Ovary (tissue), 9 donors: ENCODE results near the gene SSC5D. TPM values are rescaled to one million over a fixed set of nuclear protein-coding genes. Genes with fewer than 3 reads are reported as not detected.
"Not testable (repeated sequence)": the region's sequence is repeated elsewhere in the genome, so short reads cannot be mapped to it uniquely, and the experiment has no call there.

ENCODE experiments used
- DNase-seq, 5 donors: peaks; one replicate each; pipeline ENCODE4 v3.0.0-alpha.2; 2019 to 2020
- H3K27ac ChIP-seq, 2 donors: fragments of 200-600 bp; one replicate each; pipeline versions ENCODE4 v1.5.1 to v1.8.0; 2019 to 2022
- H3K27me3 ChIP-seq: fragments of 200-600 bp; one replicate; pipeline ENCODE4 v1.8.0; 2022
- H3K36me3 ChIP-seq: fragments of 200-600 bp; sonication (generic); one replicate; pipeline ENCODE4 v1.5.1; 2019
- H3K4me1 ChIP-seq: one replicate; pipeline ENCODE4 v1.8.1; 2013; ENCODE audit warnings: mild to moderate bottlenecking, moderate library complexity; ENCODE audit not compliant: insufficient read depth
- H3K4me3 ChIP-seq: fragments of 200-600 bp; sonication (generic); one replicate; pipeline ENCODE4 v1.5.1; 2017
- H3K9me3 ChIP-seq, 2 donors: fragments of 200-600 bp in 1 of 2; sonication (generic) in 1 of 2; one replicate each; pipeline versions ENCODE4 v1.5.1 to v1.8.1; 2013 to 2019; ENCODE audit warnings: mild to moderate bottlenecking in 1 of 2, moderate library complexity in 1 of 2
- EP300 ChIP-seq: sonication (generic); formaldehyde crosslinking; IDR thresholded peaks from one replicate; pipeline ENCODE4 v1.6.1; 2017; ENCODE audit warnings: antibody characterized with exemption
- POLR2A ChIP-seq: fragments of 450-650 bp; IDR thresholded peaks from one replicate; pipeline ENCODE4 v1.6.1; 2017; ENCODE audit warnings: antibody characterized with exemption, mild to moderate bottlenecking, moderate library complexity
- WGBS, 3 donors: extraction: QIAGEN DNeasy Blood & Tissue Kit in 1 of 3; methylation state at CpG; one replicate each; pipeline versions ENCODE4 v1.1.5 to v1.1.7; 2013 to 2017; 5-methylcytosine and 5-hydroxymethylcytosine counted together
- intact Hi-C, 4 donors: fragments of 100-400 bp; cut with DNase I; formaldehyde crosslinking; loops; one replicate each; pipeline versions ENCODE4 v1.11.0 to v1.15.1; 2022 to 2023
- polyA plus RNA-seq, 2 donors: library from polyadenylated mRNA; stranded (reverse); fragments of 200-250 nt in 1 of 2; fragments of 350-450 nt in 1 of 2; fragmentation: Illumina TruSeq in 1 of 2; extraction: RNeasy Lipid Tissue Mini Kit (QIAGEN cat#74804) in 1 of 2; gene quantifications; one replicate each; pipeline ENCODE4 v1.2.3, GENCODE V29; 2013 to 2014
- total RNA-seq, 7 donors: library from RNA; depleted of rRNA in 2 of 7; stranded (reverse); fragments of >200 nt in 2 of 7; fragmentation: NEBNext Ultra II Directional in 3 of 7; extraction: Animal tissue kit (Norgen Biotek cat#: 25700) in 3 of 7; gene quantifications; one replicate each; pipeline versions ENCODE4 v1.1.0 to v1.2.4, GENCODE V29; 2016 to 2023
- TF ChIP-seq, protein P1 (sequence below), 3 donors: fragments of 450-650 bp in 2 of 3; fragments of 200-600 bp in 1 of 3; IDR thresholded peaks; one replicate each; pipeline versions ENCODE4 v1.5.1 to v1.8.0; 2016 to 2022; ENCODE audit warnings: antibody characterized with exemption in 3 of 3, mild to moderate bottlenecking in 1 of 3
- donor health status: DM: no; HTN: no; CAD: no; lungs with moderate emphysema.
- donor health status: DM: no; HTN: no; CAD: no.
- donor health status: Bipolar disorder and iron deficiency.
- donor health status: DM: yes; HTN: yes; CAD: no.
- donor health status: DM: no; HTN: no; CAD: no.
- donor health status: DM: yes; HTN: yes; CAD: no.

SSC5D gene
- total and polyA plus RNA-seq, 9 donors = 5.7 to 29.7 (median 12.4) TPM

DNA sequence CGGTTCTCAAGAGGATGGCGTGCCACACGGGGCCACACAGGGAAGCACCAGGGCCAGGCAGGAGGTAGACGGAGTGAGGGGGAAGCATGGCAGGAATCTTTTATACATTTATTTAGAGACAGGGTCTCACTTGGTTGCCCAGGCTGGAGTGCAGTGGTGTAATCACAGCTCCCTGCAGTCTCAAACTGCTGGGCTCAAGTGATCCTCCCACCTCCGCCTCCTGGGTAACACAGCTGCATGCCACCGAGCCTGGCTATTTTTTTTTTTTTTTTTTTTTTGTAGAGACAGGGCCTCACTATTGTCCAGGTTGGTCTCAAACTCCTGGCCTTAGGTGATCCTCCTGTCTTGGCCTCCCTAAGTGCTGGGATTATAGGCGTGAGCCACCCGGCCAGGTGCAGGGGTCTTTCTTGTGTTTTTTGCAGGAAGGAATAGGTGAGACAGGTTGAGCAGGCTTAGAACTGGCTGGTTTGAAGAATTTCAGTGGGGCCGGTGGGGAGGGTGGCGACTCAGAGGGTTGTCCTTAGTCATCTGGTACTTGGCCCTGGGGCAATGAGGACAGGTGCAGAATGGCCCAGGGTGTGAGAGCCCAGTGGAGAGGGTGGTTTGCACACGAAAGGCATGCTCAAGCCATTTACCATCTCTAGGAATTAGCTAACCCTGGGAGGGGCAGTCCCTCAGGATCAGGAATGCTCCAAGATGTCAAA, 7.6 kb downstream of the SSC5D start:
- DNase-seq = no peak
- no peaks in the 10 kb centered on the region for H3K36me3 ChIP-seq
- H3K27ac ChIP-seq = no peak overlapping the region
- no peak for TF ChIP-seq EP300
- no peak for TF ChIP-seq POLR2A
- TF ChIP-seq, protein P1, sequence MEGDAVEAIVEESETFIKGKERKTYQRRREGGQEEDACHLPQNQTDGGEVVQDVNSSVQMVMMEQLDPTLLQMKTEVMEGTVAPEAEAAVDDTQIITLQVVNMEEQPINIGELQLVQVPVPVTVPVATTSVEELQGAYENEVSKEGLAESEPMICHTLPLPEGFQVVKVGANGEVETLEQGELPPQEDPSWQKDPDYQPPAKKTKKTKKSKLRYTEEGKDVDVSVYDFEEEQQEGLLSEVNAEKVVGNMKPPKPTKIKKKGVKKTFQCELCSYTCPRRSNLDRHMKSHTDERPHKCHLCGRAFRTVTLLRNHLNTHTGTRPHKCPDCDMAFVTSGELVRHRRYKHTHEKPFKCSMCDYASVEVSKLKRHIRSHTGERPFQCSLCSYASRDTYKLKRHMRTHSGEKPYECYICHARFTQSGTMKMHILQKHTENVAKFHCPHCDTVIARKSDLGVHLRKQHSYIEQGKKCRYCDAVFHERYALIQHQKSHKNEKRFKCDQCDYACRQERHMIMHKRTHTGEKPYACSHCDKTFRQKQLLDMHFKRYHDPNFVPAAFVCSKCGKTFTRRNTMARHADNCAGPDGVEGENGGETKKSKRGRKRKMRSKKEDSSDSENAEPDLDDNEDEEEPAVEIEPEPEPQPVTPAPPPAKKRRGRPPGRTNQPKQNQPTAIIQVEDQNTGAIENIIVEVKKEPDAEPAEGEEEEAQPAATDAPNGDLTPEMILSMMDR (IDR thresholded peaks at IDR 0.05) = no peak
- no peak overlapping the region for H3K4me3 ChIP-seq
- WGBS, 3 donors = 82 to 88% (median 83%) methylated on average over 11 of the region's 11 CpGs
- no peaks in the 10 kb centered on the region for H3K27me3 ChIP-seq
- peaks cover 8% of the 10 kb centered on the region for H3K4me1 ChIP-seq
- no peaks in the 10 kb centered on the region for H3K9me3 ChIP-seq
- intact Hi-C loops = no loop called here

DNA sequence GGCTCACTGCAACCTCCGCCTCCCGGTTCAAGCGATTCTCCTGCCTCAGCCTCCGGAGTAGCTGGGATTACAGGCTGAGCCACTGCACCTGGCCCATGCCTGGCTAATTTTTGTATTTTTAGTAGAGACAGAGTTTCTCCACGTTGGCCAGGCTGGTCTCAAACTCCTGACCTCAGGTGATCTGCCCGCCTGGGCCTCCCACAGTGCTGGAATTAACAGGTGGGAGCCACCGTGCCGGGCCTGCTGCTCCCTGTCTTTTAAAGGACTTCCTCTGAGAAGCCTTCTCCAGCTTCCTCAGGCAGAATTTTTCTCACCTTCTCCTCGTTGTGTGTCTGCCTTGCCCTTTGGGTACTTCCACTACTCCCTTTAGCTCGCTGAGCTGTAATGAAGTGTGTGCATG, 8.6 kb downstream of the SSC5D start:
- H3K4me1 ChIP-seq = not testable (repeated sequence)

GRCh38 chr19:55497763-55498162, 9.5 kb downstream of the SSC5D start:
- H3K4me1 ChIP-seq = peaks cover 8% of the 10 kb centered on the region
- H3K27ac ChIP-seq = no peak overlapping the region
- H3K4me3 ChIP-seq = no peak overlapping the region
- intact Hi-C loops = no loop called here
- H3K36me3 ChIP-seq = no peaks in the 10 kb centered on the region
- no peak for DNase-seq
- no peaks in the 10 kb centered on the region for H3K9me3 ChIP-seq
- H3K27me3 ChIP-seq = no peaks in the 10 kb centered on the region
- TF ChIP-seq, protein P1 (IDR thresholded peaks at IDR 0.05) = no peak
- no peak for TF ChIP-seq EP300
- no peak for TF ChIP-seq POLR2A
- WGBS, 3 donors = 83 to 88% (median 87%) methylated on average over 13 of the region's 13 CpGs

More for the DNA sequence above, 8.6 kb downstream of the SSC5D start:
- DNase-seq, intact Hi-C loops, H3K27me3 ChIP-seq, H3K27ac ChIP-seq, H3K36me3 ChIP-seq, H3K4me3 ChIP-seq, H3K9me3 ChIP-seq: not testable (repeated sequence)
- WGBS, 3 donors = 79 to 82% (median 81%) methylated on average over 10 of the region's 10 CpGs

- Histone ChIP-seq H3K27me3 (no peaks in the 10 kb centered on the region), H3K9me3 (no peaks in the 10 kb centered on the region), H3K36me3 (no peaks in the 10 kb centered on the region), H3K27ac (no peak overlapping the region), H3K4me3 (no peak overlapping the region), H3K4me1 (peaks cover 4% of the 10 kb centered on the region)
- intact Hi-C loops = no loop called here
- 30 to 68% (median 61%) methylated on average over 1 to 2 of the region's 2 CpGs for WGBS, 3 donors
- no peak for DNase-seq
- no peak for TF ChIP-seq POLR2A
- TF ChIP-seq, protein P1 (IDR thresholded peaks at IDR 0.05) = no peak
- TF ChIP-seq EP300 = no peak
These were observed 10.1 kb downstream of the SSC5D start for GRCh38 chr19:55498246-55498840.
